HepG2 (cell line): ENCODE measurements around the gene CTU2. TPM values are rescaled to one million over a fixed set of nuclear protein-coding genes. Genes with fewer than 3 reads are reported as not detected.

Experiments
- DZIP1 ChIP-seq: sonication (generic); formaldehyde crosslinking; IDR thresholded peaks from 2 replicates; pipeline ENCODE4 v1.5.0; 2020; ENCODE audit warnings: mild to moderate bottlenecking, missing genetic modification reagents
- EED ChIP-seq: sonication (generic); formaldehyde crosslinking; IDR thresholded peaks from 2 replicates; pipeline ENCODE4 v1.5.0; 2020; ENCODE audit warnings: mild to moderate bottlenecking, missing genetic modification reagents
- GABPA ChIP-seq, 2 experiments: IDR thresholded peaks; 2 replicates each; pipeline ENCODE4 v1.6.1; 2011 to 2016; ENCODE audit warnings: low read depth in 2 of 2, low read length in 1 of 2, missing biosample characterization in 1 of 2, missing genetic modification characterization in 1 of 2
- HINFP ChIP-seq: sonication (generic); formaldehyde crosslinking; IDR thresholded peaks from 2 replicates; pipeline ENCODE4 v1.4.0; 2020; ENCODE audit warnings: low read depth, mild to moderate bottlenecking, missing genetic modification reagents
- KAT7 ChIP-seq: IDR thresholded peaks from 2 replicates; pipeline ENCODE4 v1.6.1; 2018; ENCODE audit warnings: borderline replicate concordance, missing compliant biosample characterization
- KLF11 ChIP-seq: IDR thresholded peaks from 2 replicates; pipeline ENCODE4 v1.6.1; 2016; ENCODE audit warnings: missing compliant biosample characterization
- MIXL1 ChIP-seq: IDR thresholded peaks from 2 replicates; pipeline ENCODE4 v1.6.1; 2016
- ONECUT2 ChIP-seq: sonication (generic); formaldehyde crosslinking; IDR thresholded peaks from 2 replicates; pipeline ENCODE4 v1.4.0; 2020; ENCODE audit warnings: missing genetic modification reagents
- SIX4 ChIP-seq: sonication (generic); formaldehyde crosslinking; IDR thresholded peaks from 2 replicates; pipeline ENCODE4 v1.4.0; 2020; ENCODE audit warnings: missing genetic modification reagents
- SRSF4 ChIP-seq: fragments of 200-400 bp; formaldehyde crosslinking; IDR thresholded peaks from one replicate; pipeline ENCODE4 v1.6.1; 2018; ENCODE audit warnings: mild to moderate bottlenecking, low read depth, low read length, moderate library complexity; ENCODE audit not compliant: poor library complexity, severe bottlenecking
- ZBTB8A ChIP-seq: sonication (generic); formaldehyde crosslinking; IDR thresholded peaks from 2 replicates; pipeline ENCODE4 v1.4.0; 2020; ENCODE audit warnings: mild to moderate bottlenecking, low read depth, missing genetic modification reagents, borderline replicate concordance
- ZNF619 ChIP-seq: sonication (generic); formaldehyde crosslinking; IDR thresholded peaks from 2 replicates; pipeline ENCODE4 v1.4.0; 2020; ENCODE audit warnings: mild to moderate bottlenecking, missing genetic modification reagents
- ZSCAN22 ChIP-seq: sonication (generic); formaldehyde crosslinking; IDR thresholded peaks from 2 replicates; pipeline ENCODE4 v1.4.0; 2020; ENCODE audit warnings: mild to moderate bottlenecking, missing genetic modification reagents
- polyA plus RNA-seq, 8 experiments: library from polyadenylated mRNA; depleted of rRNA in 3 of 8; stranded (reverse) in 7 of 8; unstranded in 1 of 8; fragments of >200 nt; fragmentation: Illumina TruSeq in 4 of 8; extraction: Trizol in 4 of 8; gene quantifications; 2 replicates each; pipeline versions ENCODE4 v1.2.1 to v1.2.3, GENCODE V29; 2011 to 2016; ENCODE audit warnings: low read depth in 4 of 8, missing spikeins in 1 of 8, mixed read lengths in 1 of 8; ENCODE audit not compliant: insufficient read depth in 1 of 8
- total RNA-seq, 5 experiments: library from RNA; depleted of rRNA; stranded (reverse); fragments of >200 nt; fragmentation: Illumina TruSeq; extraction: Trizol; gene quantifications; 2 replicates each; pipeline ENCODE4 v1.2.3, GENCODE V29; 2016; ENCODE audit warnings: low read depth in 1 of 5
- TF ChIP-seq, protein P1 (sequence below): sonication (generic); formaldehyde crosslinking; IDR thresholded peaks from 2 replicates; pipeline ENCODE4 v1.9.0; 2022; ENCODE audit warnings: missing genetic modification reagents, mild to moderate bottlenecking, borderline replicate concordance
- TF ChIP-seq, protein P2 (sequence below): sonication (generic); formaldehyde crosslinking; IDR thresholded peaks from 2 replicates; pipeline ENCODE4 v1.5.0; 2020; ENCODE audit warnings: mild to moderate bottlenecking, missing genetic modification reagents, borderline replicate concordance

Gene CTU2
- total and polyA plus RNA-seq, 2 of the 13 experiments (the other 11 are each of a cell fraction or from before 2014, with no cell fraction given): 13.3 to 21.9 TPM

- TF ChIP-seq, protein P1, sequence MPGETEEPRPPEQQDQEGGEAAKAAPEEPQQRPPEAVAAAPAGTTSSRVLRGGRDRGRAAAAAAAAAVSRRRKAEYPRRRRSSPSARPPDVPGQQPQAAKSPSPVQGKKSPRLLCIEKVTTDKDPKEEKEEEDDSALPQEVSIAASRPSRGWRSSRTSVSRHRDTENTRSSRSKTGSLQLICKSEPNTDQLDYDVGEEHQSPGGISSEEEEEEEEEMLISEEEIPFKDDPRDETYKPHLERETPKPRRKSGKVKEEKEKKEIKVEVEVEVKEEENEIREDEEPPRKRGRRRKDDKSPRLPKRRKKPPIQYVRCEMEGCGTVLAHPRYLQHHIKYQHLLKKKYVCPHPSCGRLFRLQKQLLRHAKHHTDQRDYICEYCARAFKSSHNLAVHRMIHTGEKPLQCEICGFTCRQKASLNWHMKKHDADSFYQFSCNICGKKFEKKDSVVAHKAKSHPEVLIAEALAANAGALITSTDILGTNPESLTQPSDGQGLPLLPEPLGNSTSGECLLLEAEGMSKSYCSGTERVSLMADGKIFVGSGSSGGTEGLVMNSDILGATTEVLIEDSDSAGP (CRISPR knock-in tag): peak; percentile 76
- TF ChIP-seq MIXL1 (CRISPR knock-in tag): peak; percentile 99
- no peak for TF ChIP-seq GABPA (IDR thresholded peaks at IDR 0.05; ENCODE audit: low read depth, low read length)
- TF ChIP-seq GABPA (CRISPR knock-in tag; IDR thresholded peaks at IDR 0.05; ENCODE audit: low read depth): no peak
- no peak for TF ChIP-seq ZSCAN22
- no peak for TF ChIP-seq SRSF4
- no peak for TF ChIP-seq HINFP (CRISPR knock-in tag)
- 0 out of 2 replicates have a peak, but pooled peaks have one; percentile 21 for TF ChIP-seq ZNF619 (CRISPR knock-in tag)
- no peak for TF ChIP-seq ZBTB8A (CRISPR knock-in tag)
- 0 out of 2 replicates have a peak, but pooled peaks have one; percentile 61 for TF ChIP-seq KLF11 (CRISPR knock-in tag)
- TF ChIP-seq, protein P2, sequence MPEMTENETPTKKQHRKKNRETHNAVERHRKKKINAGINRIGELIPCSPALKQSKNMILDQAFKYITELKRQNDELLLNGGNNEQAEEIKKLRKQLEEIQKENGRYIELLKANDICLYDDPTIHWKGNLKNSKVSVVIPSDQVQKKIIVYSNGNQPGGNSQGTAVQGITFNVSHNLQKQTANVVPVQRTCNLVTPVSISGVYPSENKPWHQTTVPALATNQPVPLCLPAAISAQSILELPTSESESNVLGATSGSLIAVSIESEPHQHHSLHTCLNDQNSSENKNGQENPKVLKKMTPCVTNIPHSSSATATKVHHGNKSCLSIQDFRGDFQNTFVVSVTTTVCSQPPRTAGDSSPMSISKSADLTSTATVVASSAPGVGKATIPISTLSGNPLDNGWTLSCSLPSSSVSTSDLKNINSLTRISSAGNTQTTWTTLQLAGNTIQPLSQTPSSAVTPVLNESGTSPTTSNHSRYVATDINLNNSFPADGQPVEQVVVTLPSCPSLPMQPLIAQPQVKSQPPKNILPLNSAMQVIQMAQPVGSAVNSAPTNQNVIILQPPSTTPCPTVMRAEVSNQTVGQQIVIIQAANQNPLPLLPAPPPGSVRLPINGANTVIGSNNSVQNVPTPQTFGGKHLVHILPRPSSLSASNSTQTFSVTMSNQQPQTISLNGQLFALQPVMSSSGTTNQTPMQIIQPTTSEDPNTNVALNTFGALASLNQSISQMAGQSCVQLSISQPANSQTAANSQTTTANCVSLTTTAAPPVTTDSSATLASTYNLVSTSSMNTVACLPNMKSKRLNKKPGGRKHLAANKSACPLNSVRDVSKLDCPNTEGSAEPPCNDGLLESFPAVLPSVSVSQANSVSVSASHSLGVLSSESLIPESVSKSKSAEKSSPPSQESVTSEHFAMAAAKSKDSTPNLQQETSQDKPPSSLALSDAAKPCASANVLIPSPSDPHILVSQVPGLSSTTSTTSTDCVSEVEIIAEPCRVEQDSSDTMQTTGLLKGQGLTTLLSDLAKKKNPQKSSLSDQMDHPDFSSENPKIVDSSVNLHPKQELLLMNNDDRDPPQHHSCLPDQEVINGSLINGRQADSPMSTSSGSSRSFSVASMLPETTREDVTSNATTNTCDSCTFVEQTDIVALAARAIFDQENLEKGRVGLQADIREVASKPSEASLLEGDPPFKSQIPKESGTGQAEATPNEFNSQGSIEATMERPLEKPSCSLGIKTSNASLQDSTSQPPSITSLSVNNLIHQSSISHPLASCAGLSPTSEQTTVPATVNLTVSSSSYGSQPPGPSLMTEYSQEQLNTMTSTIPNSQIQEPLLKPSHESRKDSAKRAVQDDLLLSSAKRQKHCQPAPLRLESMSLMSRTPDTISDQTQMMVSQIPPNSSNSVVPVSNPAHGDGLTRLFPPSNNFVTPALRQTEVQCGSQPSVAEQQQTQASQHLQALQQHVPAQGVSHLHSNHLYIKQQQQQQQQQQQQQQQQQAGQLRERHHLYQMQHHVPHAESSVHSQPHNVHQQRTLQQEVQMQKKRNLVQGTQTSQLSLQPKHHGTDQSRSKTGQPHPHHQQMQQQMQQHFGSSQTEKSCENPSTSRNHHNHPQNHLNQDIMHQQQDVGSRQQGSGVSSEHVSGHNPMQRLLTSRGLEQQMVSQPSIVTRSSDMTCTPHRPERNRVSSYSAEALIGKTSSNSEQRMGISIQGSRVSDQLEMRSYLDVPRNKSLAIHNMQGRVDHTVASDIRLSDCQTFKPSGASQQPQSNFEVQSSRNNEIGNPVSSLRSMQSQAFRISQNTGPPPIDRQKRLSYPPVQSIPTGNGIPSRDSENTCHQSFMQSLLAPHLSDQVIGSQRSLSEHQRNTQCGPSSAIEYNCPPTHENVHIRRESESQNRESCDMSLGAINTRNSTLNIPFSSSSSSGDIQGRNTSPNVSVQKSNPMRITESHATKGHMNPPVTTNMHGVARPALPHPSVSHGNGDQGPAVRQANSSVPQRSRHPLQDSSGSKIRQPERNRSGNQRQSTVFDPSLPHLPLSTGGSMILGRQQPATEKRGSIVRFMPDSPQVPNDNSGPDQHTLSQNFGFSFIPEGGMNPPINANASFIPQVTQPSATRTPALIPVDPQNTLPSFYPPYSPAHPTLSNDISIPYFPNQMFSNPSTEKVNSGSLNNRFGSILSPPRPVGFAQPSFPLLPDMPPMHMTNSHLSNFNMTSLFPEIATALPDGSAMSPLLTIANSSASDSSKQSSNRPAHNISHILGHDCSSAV (CRISPR knock-in tag): no peak
- TF ChIP-seq KAT7: no peak
- TF ChIP-seq ONECUT2: no peak
- TF ChIP-seq EED (CRISPR knock-in tag): no peak
- no peak for TF ChIP-seq DZIP1
- 0 out of 2 replicates have a peak, but pooled peaks have one; percentile 64 for TF ChIP-seq SIX4 (CRISPR knock-in tag)
These were observed 57.3 kb downstream of the CTU2 start (continued) for GRCh38 chr16:88763502-88764053.
